GM19035 (cell line): ENCODE data around the gene EDEM1.

Experiments used
- ATAC-seq: cut with Tn5 transposase; IDR thresholded peaks from one replicate; pipeline ENCODE4 v1.9.1; 2021; ENCODE audit not compliant: unreplicated experiment

Gene EDEM1

GRCh38 chr3:5197470-5198312, 10.2 kb downstream of the EDEM1 start:
- ATAC-seq, result peak; percentile 73

GRCh38 chr3:5198313-5198677, 10.8 kb downstream of the EDEM1 start:
- ATAC-seq, result no peak

- ATAC-seq, result peak; percentile 40
Observed at GRCh38 chr3:5198986-5199731, 11.7 kb downstream of the EDEM1 start.

GRCh38 chr3:5201536-5201935, 14.0 kb downstream of the EDEM1 start:
- ATAC-seq, result no peak

GRCh38 chr3:5202222-5202621, 14.7 kb downstream of the EDEM1 start:
- no peak for ATAC-seq

- ATAC-seq, result peak; percentile 99
Observed at GRCh38 chr3:5205165-5205941, 17.8 kb downstream of the EDEM1 start.

- ATAC-seq, result no peak
Observed at GRCh38 chr3:5210926-5211325, 23.4 kb downstream of the EDEM1 start.

- ATAC-seq, result no peak
Observed at GRCh38 chr3:5212628-5213573, 25.4 kb downstream of the EDEM1 start.

GRCh38 chr3:5213574-5213966, 26.1 kb downstream of the EDEM1 start:
- ATAC-seq, result no peak

GRCh38 chr3:5214352-5214751, 26.8 kb downstream of the EDEM1 start:
- no peak for ATAC-seq

- ATAC-seq, result no peak
Observed at GRCh38 chr3:5217824-5218595, 30.5 kb downstream of the EDEM1 start.

GRCh38 chr3:5218815-5219214, 31.3 kb downstream of the EDEM1 start:
- no peak for ATAC-seq

GRCh38 chr3:5219216-5219615, 31.7 kb downstream of the EDEM1 start:
- ATAC-seq, result no peak

GRCh38 chr3:5220193-5220592, 32.7 kb downstream of the EDEM1 start:
- ATAC-seq, result no peak

GRCh38 chr3:5220667-5221431, 33.3 kb downstream of the EDEM1 start:
- ATAC-seq, result no peak

GRCh38 chr3:5221701-5222100, 34.2 kb downstream of the EDEM1 start:
- ATAC-seq, result no peak

GRCh38 chr3:5222283-5223005, 34.9 kb downstream of the EDEM1 start:
- no peak for ATAC-seq

- ATAC-seq, result no peak
Observed at GRCh38 chr3:5226783-5227182, 39.3 kb downstream of the EDEM1 start.
